Liver (tissue), 9 donors: ENCODE measurements around the gene FILIP1. TPM values are rescaled to one million over a fixed set of nuclear protein-coding genes. Genes with fewer than 3 reads are reported as not detected.
"Not testable (repeated sequence)": the region's sequence is repeated elsewhere in the genome, so short reads cannot be mapped to it uniquely, and the experiment has no call there.

Experiments used
- DNase-seq: peaks from one replicate; pipeline ENCODE4 v3.0.0-alpha.2; 2017; ENCODE audit warnings: low spot score
- H3K27ac ChIP-seq, 2 donors: one replicate each; pipeline ENCODE4 v1.7.0; 2013; ENCODE audit warnings: inconsistent platforms in 2 of 2, low read length in 2 of 2, control low read depth in 1 of 2, low read depth in 1 of 2, mild to moderate bottlenecking in 1 of 2
- H3K27me3 ChIP-seq, 4 donors: one replicate each; pipeline versions ENCODE4 v1.6.1 to v1.7.0; 2013; ENCODE audit warnings: low read length in 3 of 4, inconsistent platforms in 1 of 4, mild to moderate bottlenecking in 1 of 4, moderate library complexity in 1 of 4; ENCODE audit not compliant: control insufficient read depth in 4 of 4, insufficient read depth in 4 of 4
- H3K36me3 ChIP-seq, 4 donors: one replicate each; pipeline versions ENCODE4 v1.6.1 to v1.7.0; 2013; ENCODE audit warnings: low read length in 3 of 4, mild to moderate bottlenecking in 3 of 4, low read depth in 1 of 4, moderate library complexity in 1 of 4; ENCODE audit not compliant: control insufficient read depth in 4 of 4, insufficient read depth in 3 of 4
- H3K4me1 ChIP-seq, 4 donors: one replicate each; pipeline versions ENCODE4 v1.6.1 to v1.7.0; 2013; ENCODE audit warnings: low read length in 3 of 4, mild to moderate bottlenecking in 3 of 4, moderate library complexity in 1 of 4; ENCODE audit not compliant: control insufficient read depth in 4 of 4, insufficient read depth in 4 of 4
- H3K4me3 ChIP-seq, 3 donors: one replicate each; pipeline versions ENCODE4 v1.6.1 to v1.7.0; 2013; ENCODE audit warnings: low read length in 3 of 3, control low read depth in 1 of 3, low read depth in 1 of 3, mild to moderate bottlenecking in 1 of 3
- H3K9ac ChIP-seq, 2 donors: one replicate each; pipeline ENCODE4 v1.7.0; 2013; ENCODE audit warnings: low read length in 2 of 2, mild to moderate bottlenecking in 2 of 2, moderate library complexity in 2 of 2, control low read depth in 1 of 2, low read depth in 1 of 2
- H3K9me3 ChIP-seq, 4 donors: one replicate each; pipeline versions ENCODE4 v1.6.1 to v1.7.0; 2013; ENCODE audit warnings: low read length in 3 of 4; ENCODE audit not compliant: control insufficient read depth in 4 of 4
- CTCF ChIP-seq: fragments of 150-350 bp; IDR thresholded peaks from 2 replicates; pipeline ENCODE4 v1.5.1; 2017; ENCODE audit warnings: improper control_type of control experiment, low read depth, low read length; ENCODE audit not compliant: missing input control
- EGR1 ChIP-seq, 2 donors: IDR thresholded peaks; 2 replicates each; pipeline ENCODE4 v1.6.1; 2016 to 2018; ENCODE audit warnings: antibody characterized with exemption in 2 of 2, low read depth in 2 of 2
- FOXA1 ChIP-seq: IDR thresholded peaks from 2 replicates; pipeline ENCODE4 v1.6.1; 2016; ENCODE audit warnings: antibody characterized with exemption
- FOXA2 ChIP-seq: IDR thresholded peaks from 2 replicates; pipeline ENCODE4 v1.6.1; 2016; ENCODE audit warnings: antibody characterized with exemption
- HNF4A ChIP-seq, 2 donors: conservative IDR thresholded peaks; 2 replicates each; pipeline ENCODE4 v1.6.1; 2016; ENCODE audit warnings: antibody characterized with exemption in 2 of 2, mild to moderate bottlenecking in 2 of 2
- HNF4G ChIP-seq: IDR thresholded peaks from 2 replicates; pipeline ENCODE4 v1.6.1; 2016; ENCODE audit warnings: antibody characterized with exemption
- JUND ChIP-seq, 2 donors: IDR thresholded peaks; 2 replicates each; pipeline ENCODE4 v1.6.1; 2016; ENCODE audit warnings: antibody characterized with exemption in 2 of 2
- NR2F2 ChIP-seq: IDR thresholded peaks from 2 replicates; pipeline ENCODE4 v1.6.1; 2016; ENCODE audit warnings: antibody characterized with exemption
- RAD21 ChIP-seq, 2 donors: IDR thresholded peaks; 2 replicates each; pipeline ENCODE4 v1.6.1; 2016; ENCODE audit warnings: antibody characterized with exemption in 2 of 2, mild to moderate bottlenecking in 2 of 2
- REST ChIP-seq: IDR thresholded peaks from 2 replicates; pipeline ENCODE4 v1.6.1; 2016; ENCODE audit warnings: antibody characterized with exemption, mild to moderate bottlenecking
- RXRA ChIP-seq, 2 donors: IDR thresholded peaks; 2 replicates each; pipeline ENCODE4 v1.6.1; 2017 to 2018; ENCODE audit warnings: antibody characterized with exemption in 2 of 2, mild to moderate bottlenecking in 1 of 2
- YY1 ChIP-seq: IDR thresholded peaks from 2 replicates; pipeline ENCODE4 v1.6.1; 2016; ENCODE audit warnings: antibody characterized with exemption, mild to moderate bottlenecking
- WGBS: extraction: QIAGEN DNeasy Blood & Tissue Kit; methylation state at CpG from one replicate; pipeline ENCODE4 v1.1.7; 2013; 5-methylcytosine and 5-hydroxymethylcytosine counted together
- polyA plus RNA-seq, 2 donors: library from polyadenylated mRNA; stranded (reverse) in 1 of 2; unstranded in 1 of 2; fragments of 200-250 nt in 1 of 2; fragments of >200 nt in 1 of 2; fragmentation: Nextera tagmentation in 1 of 2; extraction: Ambion mirVana in 1 of 2; gene quantifications; one replicate each; pipeline versions ENCODE4 v1.2.1 to v1.2.3, GENCODE V29; 2013 to 2015
- total RNA-seq, 2 donors: library from RNA; depleted of rRNA; stranded (reverse); fragments of >200 nt; gene quantifications; one replicate each; pipeline ENCODE4 v1.2.3, GENCODE V29; 2014
- TF ChIP-seq, protein P1 (sequence below): IDR thresholded peaks from 2 replicates; pipeline ENCODE4 v1.6.1; 2016; ENCODE audit warnings: antibody characterized with exemption
- TF ChIP-seq, protein P2 (sequence below): IDR thresholded peaks from 2 replicates; pipeline ENCODE4 v1.6.1; 2016; ENCODE audit warnings: antibody characterized with exemption
- donor health status: healthy.
- donor health status: healthy.
- donor health status: healthy.
- donor health status: healthy.
- donor health status: healthy.

Gene FILIP1
- total and polyA plus RNA-seq, 4 donors = 0.70 to 2.8 (median 1.1) TPM

- TF ChIP-seq RAD21 (IDR thresholded peaks at IDR 0.05) = no peak
- no peak for TF ChIP-seq FOXA1
- no peak for TF ChIP-seq FOXA2
- TF ChIP-seq EGR1 (IDR thresholded peaks at IDR 0.05; ENCODE audit: low read depth in 2 of 2) = no peak
- no peak for TF ChIP-seq YY1
- TF ChIP-seq JUND (IDR thresholded peaks at IDR 0.05) = no peak
These were observed 80.5 kb downstream of the FILIP1 start (continued) for GRCh38 chr6:75412969-75413662.

DNA sequence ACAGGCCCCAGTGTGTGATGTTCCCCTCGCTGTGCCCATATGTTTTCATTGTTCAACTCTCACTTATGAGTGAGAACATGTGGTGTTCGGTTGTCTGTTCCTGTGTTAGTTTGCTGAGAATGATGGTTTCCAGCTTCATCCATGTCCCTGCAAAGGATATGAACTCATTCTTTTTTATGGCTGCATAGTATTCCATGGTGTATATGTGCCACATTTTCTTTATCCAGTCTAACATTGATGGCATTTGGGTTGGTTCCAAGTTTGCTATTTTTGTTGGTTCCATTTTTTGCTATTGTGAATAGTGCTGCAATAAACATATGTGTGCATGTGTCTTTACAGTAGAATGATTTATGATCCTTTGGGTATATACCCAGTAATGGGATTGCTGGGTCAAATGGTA is 83.0 kb downstream of the FILIP1 start:
- 95% methylated on average over 2 of the region's 2 CpGs for WGBS
- DNase-seq, H3K27me3 ChIP-seq, H3K4me1 ChIP-seq, H3K4me3 ChIP-seq, H3K9ac ChIP-seq, H3K27ac ChIP-seq, H3K36me3 ChIP-seq, H3K9me3 ChIP-seq: not testable (repeated sequence)

DNA sequence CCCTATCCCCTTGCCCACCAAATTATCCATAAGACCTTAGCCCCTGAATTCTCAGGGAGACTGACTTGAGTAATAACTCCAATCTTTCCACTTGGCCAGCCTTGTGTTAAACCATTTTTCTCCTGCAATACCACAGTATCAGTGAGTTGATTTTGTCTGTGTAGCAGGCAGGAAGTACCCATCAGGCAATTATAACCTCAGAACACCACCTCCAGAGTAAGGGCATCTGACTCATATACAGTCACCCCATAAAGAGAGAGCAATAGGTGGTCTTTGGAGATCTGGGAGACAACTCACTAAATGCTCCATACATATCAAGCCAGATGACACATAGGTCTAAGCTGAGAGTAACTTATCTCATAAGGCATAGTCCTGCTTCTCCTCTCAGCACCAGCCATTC is 83.7 kb downstream of the FILIP1 start:
- TF ChIP-seq, protein P1, sequence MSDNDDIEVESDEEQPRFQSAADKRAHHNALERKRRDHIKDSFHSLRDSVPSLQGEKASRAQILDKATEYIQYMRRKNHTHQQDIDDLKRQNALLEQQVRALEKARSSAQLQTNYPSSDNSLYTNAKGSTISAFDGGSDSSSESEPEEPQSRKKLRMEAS = no peak
- TF ChIP-seq JUND (IDR thresholded peaks at IDR 0.05) = no peak
- TF ChIP-seq, protein P2, sequence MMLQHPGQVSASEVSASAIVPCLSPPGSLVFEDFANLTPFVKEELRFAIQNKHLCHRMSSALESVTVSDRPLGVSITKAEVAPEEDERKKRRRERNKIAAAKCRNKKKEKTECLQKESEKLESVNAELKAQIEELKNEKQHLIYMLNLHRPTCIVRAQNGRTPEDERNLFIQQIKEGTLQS = no peak
- TF ChIP-seq HNF4A (conservative IDR thresholded peaks at IDR 0.05) = no peak
- no peak for TF ChIP-seq EGR1 (IDR thresholded peaks at IDR 0.05; ENCODE audit: low read depth in 2 of 2)
- no peak for TF ChIP-seq RXRA (IDR thresholded peaks at IDR 0.05)
- no peak for TF ChIP-seq CTCF
- TF ChIP-seq REST = no peak
- no peak for TF ChIP-seq NR2F2
- no peak for TF ChIP-seq HNF4G
- TF ChIP-seq FOXA1 = no peak
- Histone ChIP-seq H3K9ac (no peak overlapping the region), H3K4me1 (no peaks in the 10 kb centered on the region), H3K4me3 (no peak overlapping the region), H3K27me3 (peaks cover 0 to 2% (median 0%) of the 10 kb centered on the region in 4 donors), H3K27ac (no peak overlapping the region), H3K36me3 (no peaks in the 10 kb centered on the region), H3K9me3 (no peaks in the 10 kb centered on the region)
- DNase-seq = no peak
